M059J (cell line): ENCODE measurements around the gene TAF3. TPM values are rescaled to one million over a fixed set of nuclear protein-coding genes. Genes with fewer than 3 reads are reported as not detected.

ENCODE experiments used
- DNase-seq: peaks from one replicate; pipeline ENCODE4 v3.0.0-alpha.2; 2012; ENCODE audit warnings: low read depth
- total RNA-seq: library from RNA; depleted of rRNA; stranded (reverse); fragments of >200 nt; shearing (Covaris generic); gene quantifications from 2 replicates; pipeline ENCODE4 v1.2.3, GENCODE V29; 2014

The TAF3 gene
- total RNA-seq, 1 experiment from 2014 or later = 2.1 TPM

DNA sequence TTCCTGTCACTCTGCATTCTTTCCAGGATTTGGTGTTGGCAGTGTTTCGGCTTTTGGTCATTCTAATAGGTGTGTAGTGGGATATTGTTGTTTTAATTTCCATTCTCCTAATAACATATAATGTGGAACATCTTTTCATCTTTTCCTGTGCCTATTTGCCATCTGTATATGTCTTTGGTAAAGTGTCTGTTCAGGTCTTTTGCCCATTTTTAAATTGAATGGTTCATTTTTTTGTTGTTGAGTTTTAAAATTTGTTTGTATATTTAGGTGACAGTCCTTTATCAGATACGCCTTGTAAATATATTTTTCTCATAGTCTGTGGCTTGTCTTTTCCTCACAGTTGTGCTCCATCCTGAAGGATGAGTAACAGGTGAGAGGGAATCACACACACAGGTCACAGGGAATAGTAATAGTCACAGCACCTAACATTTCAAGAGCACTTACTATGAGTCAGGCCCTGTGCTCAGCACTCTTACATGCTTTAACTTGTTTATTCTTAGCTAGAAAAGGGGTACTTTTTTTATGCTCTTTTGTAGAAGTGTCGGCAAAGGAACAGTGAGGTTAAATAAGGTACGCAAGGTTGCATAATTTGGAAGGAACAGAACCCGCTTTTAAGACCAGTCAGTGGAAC, 119.1 kb downstream of the TAF3 start:
- DNase-seq = no peak

DNA sequence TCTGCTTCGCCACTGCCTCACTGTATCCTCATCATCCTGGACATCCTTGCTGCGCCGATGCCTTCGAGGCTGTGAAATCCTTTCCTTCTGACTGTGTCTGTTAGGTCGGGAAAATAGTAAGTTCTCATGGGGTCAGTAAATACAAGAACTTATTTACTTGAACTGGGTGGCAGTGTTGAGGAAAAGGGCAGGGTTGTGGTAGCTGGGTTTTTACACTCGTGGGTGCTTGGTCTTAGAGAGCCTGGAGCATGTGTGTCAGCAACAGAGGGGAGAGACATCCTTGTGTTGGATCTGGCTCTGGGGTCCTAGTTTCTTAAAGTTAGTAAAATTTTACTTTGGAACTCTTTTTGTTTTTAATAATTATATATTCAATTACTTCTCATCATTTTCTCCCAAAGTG, 123.3 kb downstream of the TAF3 start:
- no peak for DNase-seq

DNA sequence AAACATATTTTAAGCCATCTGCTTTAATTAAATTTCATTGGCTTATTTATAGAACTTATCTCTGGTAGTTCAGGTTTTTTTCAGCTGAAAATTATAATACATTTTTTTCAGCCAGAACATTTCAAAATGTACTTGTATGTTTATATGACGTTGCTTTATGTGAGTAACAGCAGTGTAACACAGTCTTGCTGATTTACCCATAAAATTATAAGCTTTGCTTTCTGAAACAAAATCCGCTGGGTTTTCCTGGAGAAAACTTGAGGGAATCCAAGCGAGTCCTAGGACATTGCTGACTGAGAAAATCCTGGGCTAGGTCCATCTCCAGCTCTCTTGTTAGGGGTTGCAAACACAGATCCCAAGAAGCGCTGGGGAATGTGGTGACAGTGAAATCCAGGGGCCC, 124.0 kb downstream of the TAF3 start:
- DNase-seq = no peak

DNA sequence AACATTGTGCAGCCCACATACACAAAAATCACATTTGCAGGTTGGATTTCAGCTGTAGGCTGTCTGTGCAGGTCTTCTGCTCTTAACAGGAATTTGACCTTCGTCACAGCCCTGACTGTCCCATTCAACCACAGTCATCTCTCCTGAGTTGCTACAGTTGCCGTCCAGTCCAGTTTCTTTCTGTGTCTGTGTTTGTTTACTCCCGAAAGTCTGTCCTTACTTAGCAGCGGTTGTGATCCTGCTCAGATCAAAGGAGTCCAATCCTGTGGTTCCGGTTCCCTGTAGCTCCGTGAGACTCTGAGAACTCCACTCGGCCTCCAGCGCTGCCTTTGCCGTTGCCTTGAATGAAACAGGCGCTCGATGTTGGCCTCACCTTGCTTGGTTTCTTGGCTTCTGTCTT, 124.6 kb downstream of the TAF3 start:
- DNase-seq = no peak

DNA sequence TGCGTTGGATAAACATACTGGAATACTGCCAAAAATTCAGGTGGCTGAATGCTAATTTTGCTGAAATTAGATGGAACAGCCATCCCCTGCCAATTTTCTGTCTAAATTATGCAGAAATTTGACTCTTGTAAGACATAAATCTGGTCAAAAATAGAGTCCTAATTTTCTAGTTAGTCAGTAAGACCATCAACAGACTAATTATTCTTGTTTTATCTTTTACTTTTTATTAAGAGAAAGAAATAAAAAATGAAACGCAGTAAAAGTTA, 125.8 kb downstream of the TAF3 start:
- no peak for DNase-seq

DNA sequence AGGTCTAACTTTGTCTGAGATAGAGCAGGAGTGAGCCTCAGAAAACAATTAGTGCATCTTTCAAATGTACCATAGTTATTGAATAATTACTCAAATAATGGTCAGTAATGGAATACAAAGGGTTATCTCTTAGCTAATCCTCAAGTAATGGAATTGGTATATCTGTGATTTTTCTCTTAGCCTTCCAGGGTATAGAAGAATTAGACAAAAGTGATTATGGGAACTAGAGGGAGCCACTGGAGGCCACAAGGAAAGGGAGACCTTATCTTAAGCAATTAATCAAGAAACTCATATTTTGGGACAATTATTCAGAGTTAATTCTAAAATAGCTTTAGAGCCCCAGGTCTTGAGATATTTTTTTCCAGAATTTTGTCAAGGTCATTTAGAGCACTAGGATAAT, 126.2 kb downstream of the TAF3 start:
- no peak for DNase-seq

DNA sequence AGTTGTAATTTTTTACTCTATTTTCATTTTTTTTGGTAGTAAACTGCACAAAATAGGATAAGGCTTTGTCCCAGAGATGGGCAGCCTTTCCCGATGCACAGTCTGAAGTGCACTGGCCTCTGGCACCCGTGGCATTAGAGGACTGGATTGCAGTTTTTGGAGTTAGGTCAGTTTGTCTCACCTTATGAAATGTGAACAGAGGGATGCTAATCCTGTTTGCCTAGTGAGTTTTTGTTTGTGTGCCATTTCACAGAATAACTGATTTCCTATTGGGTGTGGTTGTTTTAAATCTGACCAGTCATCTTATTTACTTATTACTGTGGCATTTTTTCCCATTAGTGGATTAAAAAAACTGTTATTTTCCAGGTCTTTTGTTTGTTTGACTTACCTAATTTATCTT, 126.7 kb downstream of the TAF3 start:
- no peak for DNase-seq

DNA sequence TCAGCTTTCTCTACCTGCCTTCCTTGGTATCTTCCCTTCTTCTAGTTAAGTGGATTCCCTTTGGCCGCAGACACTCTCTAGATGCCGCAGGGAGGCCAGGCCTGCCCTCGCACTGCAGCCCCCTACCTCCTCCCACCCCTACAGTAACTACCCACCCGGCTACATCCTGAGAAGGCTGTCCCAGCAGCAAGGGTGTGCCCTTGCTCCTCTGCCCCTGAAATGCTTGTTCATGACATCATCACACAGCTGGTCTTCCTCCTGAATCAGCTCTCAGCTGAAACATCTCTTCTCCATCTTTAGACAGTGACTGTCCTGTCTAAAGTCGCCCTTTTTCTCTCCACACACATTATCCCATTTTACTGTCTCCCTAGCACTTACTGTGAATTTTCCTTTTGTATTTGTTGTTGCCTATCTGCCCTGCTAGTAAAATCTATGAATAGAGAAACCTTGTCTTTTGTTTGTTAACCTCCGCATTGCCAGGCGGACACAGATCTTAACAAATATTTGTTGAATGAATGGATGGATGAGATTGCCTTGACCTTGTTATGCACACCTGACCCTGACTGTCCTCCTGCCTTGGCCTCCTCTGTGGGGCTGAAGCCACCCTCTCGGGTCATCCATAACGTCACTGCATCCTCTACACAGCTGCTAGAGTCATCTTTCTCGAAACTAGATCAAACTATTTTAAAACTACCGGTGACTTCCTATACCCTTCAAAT, 127.3 kb downstream of the TAF3 start:
- no peak for DNase-seq

DNA sequence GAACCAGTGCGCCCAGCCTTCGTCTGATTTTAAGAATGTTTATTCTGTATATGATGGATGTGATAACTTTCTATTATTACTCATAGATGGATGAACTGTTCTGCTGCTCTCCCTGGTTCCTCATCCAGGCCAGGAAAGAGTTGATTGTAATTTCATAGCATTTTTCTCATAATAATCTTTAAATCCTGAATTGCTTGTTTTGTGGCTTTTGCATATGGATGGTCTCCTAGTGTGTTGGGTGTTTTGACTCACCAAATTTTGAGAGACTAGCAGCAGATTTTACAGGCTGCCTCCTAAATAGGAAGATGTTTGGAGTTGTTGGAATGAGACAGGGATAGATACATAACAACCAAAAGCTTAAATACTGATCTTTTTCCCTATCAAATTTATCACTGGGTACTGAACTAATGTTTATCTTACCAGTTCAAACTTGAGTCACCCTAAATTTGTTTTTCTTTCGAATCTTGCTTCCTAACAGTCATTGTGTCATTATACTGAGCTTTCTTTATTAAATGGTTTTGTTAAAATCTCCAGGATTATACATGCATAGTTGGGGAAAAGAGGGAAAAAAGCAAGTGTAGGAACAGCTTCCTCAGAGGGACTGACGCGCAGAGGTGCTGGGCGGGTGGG, 130.2 kb downstream of the TAF3 start:
- DNase-seq = peak; percentile 26

DNA sequence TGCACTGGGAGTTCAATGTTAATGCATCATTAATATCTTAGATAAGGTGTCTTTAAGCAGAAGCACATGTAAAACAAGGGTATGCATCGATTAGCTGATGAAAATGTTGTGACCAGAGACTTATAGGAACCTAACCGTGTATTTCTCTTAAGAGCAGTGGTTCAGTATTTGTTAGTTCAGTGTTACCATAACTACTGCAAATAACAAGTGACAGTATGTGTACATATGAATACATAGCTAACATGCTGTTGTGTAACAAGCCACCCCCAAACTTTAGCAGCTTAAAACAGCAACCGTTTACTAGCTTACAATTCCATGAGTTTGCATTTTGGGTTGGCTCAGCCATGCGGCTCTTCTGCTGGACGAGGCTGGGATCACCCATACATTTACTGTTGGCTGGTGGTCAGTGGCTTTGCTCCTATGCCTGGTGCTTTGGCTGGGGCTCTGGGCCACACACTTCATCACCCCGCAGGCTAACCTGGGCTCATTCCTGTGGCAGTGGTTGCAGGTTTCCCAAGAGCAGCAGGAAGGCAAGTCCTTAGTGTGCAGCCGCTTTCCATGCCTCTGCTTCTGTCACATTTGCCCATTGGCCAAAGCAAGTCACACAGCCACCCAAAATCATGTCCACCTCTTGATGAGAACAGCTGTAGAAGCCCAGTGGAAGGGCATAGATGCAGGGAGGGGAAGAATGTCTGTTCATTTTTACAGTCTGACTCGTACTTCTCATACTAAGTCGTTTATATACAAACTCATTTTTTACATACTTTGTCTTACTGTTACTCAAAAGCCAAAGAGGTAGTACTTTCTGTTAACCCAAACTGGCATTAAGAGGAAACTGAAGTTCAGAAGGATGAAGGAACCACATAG, 132.9 kb downstream of the TAF3 start:
- DNase-seq = peak; percentile 23

DNA sequence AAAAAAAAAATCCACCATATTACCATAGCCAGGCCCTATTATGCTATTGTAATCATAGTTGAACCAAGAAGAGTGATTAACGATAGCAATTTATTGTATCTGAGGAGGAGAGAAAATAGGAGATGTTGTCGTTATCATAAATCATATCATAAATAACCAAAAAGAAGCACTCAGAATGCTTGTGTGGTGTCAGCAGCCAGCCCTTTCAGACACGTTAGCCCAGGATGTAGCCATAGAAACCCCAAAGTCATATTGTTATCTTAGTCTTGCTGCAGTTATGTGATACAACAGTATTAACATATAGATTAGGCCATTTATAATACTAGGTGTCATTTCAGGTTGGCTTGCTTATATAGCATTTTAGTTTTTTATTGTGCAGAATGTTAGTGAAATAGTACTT, 134.0 kb downstream of the TAF3 start:
- DNase-seq = no peak

DNA sequence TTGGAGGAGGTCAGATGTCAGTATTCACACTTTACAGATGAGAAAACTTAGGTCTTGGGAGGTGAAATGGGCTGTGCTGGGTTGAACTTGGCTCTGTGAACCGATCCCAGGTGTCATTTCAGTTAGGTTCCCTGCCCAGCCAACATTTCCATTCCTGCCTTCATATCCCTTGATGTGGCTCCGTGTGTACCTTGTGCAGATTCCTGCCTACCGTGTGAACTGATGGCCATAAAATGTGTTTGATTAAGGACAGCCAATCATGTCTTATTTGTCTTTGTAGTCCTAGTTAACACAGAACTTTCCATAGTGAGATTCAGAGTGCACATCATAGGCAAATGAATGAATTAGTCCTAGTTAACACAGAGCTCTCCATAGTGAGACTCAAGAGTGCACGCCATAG, 135.1 kb downstream of the TAF3 start:
- no peak for DNase-seq

DNA sequence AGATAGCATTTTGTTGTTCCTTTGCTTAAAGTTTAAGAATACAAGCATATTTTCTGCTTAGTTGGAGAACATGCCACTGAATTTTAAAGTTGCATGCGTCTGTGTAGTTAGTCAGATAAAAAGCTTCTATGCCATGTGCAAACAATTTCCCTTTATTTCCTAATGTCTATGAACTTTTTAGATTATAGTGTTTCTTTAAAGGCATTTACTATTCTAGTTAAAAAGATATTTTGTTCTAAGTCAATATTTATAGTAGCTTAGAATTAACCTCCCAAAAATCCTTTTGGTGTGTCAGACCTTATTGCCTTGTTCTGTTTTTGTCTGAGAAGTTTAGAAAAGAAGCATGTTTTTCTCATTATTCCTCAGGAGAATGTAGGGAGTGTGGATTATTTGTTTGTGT, 137.1 kb downstream of the TAF3 start:
- DNase-seq = no peak

DNA sequence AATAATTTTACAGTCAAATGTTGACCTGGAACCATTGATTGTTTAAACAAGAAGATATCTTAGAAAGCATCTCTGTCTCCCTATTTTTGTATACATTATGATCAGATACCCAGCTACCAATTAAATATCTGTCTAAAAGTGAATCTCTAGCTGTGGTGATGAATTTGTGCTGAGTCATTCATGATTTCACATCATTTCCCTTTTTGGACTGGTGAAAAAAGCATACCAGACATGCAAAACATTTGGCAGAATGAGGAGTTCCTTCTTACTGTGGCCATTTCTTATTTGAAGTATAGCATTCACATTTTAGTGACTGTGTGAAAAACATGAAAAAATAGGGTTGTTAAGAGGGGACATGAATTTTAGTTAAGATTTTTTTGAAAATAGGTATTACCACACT, 138.2 kb downstream of the TAF3 start:
- peak; percentile 50 for DNase-seq

DNA sequence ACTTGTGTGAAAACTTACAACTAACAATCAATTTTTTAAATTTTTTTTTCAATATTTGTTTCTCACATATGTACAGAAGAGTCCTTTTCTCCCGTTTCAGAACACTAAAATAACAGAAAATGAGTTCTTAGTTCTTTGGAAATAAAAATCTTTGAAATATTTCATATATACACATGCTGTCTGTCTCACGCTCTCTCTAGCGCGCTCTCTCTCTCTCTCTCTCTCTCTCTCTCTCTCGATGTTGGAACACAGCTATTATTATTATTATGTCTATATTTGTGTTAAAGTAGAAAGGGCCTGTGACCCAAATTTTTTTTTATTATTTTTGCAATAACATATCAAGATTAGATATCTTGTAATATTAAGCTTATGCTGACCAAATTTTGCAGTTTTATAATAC, 139.3 kb downstream of the TAF3 start:
- no peak for DNase-seq

DNA sequence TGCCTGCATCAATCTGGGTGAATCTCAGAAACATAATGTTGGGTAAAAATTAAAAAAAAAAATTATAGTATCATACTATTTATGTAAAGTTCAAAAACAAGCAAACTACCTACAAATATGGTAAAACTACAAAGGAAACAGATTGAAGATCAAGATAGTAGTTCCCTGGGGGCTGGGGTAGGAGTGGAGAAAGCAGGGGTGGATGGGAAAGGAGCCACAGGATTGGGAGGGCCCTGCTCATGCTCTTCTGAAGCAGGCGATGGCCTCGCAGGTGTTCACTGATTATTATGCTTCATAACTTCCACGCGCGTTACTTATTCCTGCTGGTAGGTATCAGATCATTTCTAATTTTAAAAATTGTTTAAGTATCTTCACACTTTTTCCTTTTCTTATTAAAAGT, 140.1 kb downstream of the TAF3 start:
- DNase-seq = no peak

DNA sequence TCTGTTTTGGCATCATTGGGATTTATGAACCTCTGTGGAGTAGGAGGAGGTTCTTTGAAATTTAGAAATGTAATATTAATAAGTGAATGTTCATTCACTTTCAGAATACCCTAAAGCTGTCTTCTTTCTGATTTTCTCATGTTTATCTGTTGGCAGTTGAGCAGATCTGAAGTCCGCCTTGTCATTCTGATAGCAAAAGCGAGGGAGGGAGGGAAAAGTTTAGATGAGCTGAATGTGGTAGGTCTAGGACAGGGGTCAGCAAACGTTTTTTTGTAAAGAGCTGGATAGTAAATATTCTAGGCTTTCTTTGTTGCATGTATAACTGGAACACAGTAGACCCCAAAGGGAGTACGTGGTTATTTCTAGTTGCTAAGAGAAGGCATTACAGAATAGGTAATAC, 141.8 kb downstream of the TAF3 start:
- no peak for DNase-seq

DNA sequence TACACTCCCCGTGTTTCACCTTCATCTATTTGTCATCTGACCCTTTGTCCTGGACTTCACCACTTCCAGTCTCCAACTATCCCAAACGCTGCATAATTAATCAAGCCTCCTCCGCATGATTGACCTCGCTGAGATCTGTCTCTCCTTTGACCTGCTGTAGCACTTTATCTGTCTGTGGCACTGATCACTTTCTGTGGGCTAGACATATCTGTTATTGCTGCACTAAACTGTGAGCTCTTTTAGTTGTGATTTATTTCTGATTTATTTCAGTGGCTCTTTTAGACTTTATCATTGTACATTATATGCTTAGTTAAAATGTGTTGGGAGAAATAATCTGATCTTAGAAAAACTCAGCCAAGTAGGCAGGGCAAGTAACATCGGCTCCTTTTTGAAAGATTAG, 144.3 kb downstream of the TAF3 start:
- DNase-seq = no peak

DNA sequence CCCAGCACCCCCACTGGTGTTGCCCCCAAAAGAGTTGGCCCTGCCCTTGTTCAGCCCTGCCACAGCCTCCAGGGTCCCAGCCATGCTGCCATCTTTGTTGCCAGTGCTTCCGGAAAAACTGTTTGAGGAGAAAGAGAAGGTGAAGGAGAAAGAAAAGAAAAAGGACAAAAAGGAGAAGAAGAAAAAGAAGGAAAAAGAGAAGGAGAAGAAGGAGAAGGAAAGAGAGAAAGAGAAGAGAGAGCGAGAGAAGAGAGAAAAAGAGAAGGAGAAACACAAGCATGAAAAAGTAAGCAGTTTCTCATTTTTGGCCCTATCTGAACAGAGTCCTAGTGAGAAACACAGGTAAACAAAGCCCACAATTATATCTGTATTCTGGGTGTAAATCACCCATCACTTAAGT, 147.2 kb downstream of the TAF3 start:
- DNase-seq = no peak

DNA sequence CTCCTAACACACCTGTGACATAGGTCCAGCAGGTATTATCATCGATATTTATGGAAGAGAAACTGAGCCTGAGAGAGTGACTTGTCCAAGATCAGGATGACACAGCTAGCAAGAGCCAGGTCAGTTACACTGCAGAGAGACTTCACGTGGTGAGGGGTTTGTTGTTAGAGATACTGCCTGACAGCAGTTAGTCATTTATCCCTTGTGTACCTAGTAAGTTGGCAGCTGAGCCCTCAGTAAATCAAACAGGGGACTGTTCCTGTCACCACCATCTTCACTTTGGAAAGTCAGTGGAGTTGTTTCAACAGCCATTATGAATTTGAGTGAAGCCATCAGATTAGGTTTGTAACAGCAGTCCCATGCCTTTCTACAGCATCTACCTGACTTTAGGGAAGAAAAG, 148.7 kb downstream of the TAF3 start:
- no peak for DNase-seq

DNA sequence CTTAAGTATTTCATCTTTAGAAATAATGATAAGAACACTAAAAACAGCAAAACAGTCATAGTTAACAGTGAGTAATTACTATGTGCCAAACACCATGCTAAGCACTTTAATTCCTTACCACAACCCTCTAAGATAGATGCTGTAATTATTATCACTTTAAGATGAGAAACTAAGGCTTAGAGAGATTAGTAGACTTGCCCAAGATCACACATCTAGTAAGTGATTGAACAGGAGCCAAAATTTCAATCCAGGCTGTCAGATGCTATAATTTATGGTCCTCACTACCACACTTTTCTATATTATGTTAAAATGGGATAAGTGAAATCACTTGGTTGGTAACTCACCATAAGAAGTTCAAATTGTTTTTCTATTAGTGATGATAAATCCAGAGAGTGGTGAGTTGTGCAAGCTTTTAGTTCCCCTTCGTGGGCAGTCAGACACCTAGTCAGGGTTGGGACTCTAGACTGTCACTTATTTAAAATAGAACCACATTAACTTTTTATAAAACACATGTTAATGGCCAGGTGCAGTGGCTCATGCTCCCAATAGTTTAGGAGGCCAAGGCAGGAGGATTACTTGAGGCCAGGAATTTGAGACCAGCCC, 150.3 kb downstream of the TAF3 start:
- DNase-seq = no peak

DNA sequence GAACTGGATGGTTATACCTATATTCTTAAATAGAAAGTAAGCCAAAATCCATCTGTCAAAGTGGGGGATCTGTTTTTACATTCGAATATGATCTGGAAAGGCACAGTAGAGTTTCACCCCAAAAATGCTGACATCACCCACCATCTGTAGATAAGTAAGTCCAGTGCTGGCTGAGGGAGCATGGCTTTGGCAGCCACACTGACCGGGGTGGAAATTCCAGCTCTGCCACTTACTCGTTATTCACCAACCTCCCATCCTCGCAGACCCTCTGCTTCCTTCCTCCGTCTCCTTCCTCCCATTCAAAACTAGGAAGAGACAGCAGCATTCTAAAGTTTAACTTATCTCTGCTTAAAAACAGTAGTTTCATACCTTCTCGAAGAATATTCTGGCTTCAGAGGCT, 151.3 kb downstream of the TAF3 start:
- no peak for DNase-seq
